Measurements from ENCODE around the gene KCTD10. TPM values are rescaled to one million over a fixed set of nuclear protein-coding genes. Genes with fewer than 3 reads are reported as not detected.

KCTD10 gene
- polyA plus RNA-seq, 3 donors: 18.1 to 21.0 (median 20.0) TPM

DNA sequence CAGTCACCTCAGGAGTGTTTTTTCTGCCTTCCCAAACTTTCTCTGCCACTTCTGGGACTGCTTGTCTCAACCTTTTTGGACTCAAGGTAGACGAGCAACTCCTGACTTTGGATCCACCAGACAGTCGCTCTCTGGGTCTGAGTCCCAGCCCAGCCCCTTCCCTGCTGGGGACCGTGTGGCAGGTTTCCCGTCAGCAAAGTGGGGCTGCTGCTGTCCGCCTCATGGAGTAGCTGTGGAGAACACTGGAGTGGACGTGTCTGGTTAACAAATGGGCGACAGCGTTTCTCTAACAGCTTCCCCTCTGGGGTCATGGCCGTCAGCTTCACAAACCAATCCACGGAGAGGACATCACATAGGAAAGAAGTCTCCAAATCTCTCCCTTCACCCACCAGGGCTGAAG is 54.8 kb downstream of the KCTD10 start:
- Histone ChIP-seq H3K9ac (ENCODE audit: insufficient read depth, low read length, poor library complexity, severe bottlenecking) (no peak overlapping the region), H3K4me1 (ENCODE audit: control insufficient read depth in 1 of 2, insufficient read depth in 2 of 2, low read length in 2 of 2) (no peaks in the 10 kb centered on the region), H3K36me3 (replicated peaks in 1 of 2; ENCODE audit: control insufficient read depth in 1 of 2, insufficient read depth in 2 of 2, low read length in 2 of 2) (no peaks in the 10 kb centered on the region), H4K20me1 (ENCODE audit: insufficient read depth, low read length) (no peaks in the 10 kb centered on the region), H3K4me3 (replicated peaks in 1 of 3; ENCODE audit: low read depth in 2 of 3, low read length in 3 of 3) (no peak overlapping the region), H3K27me3 (ENCODE audit: control insufficient read depth in 2 of 2, insufficient read depth in 2 of 2, low read length in 2 of 2) (no peaks in the 10 kb centered on the region), H3K4me2 (replicated peaks; ENCODE audit: extremely low read depth, low read length, poor library complexity, severe bottlenecking) (no peak overlapping the region), H3K9me3 (replicated peaks in 1 of 2; ENCODE audit: control insufficient read depth in 1 of 2, insufficient read depth in 1 of 2, low read length in 2 of 2) (peaks cover 0 to 7% of the 10 kb centered on the region in 2 donors), H2AFZ (ENCODE audit: insufficient read depth, low read depth, low read length, poor library complexity, severe bottlenecking) (no peak overlapping the region), H3K79me2 (ENCODE audit: insufficient read depth, low read length) (no peaks in the 10 kb centered on the region), H3K27ac (ENCODE audit: low read depth in 1 of 2, low read length in 2 of 2) (no peak overlapping the region)
- peak overlapping the region in 1 of 2 donors; percentile 17 for H3K4me3 Mint-ChIP-seq
- intact Hi-C loops (cut with micrococcal nuclease): no loop called here
- no peak for DNase-seq
- no peaks in the 10 kb centered on the region for H3K4me1 Mint-ChIP-seq
- H3K27me3 Mint-ChIP-seq (ENCODE audit: low read depth in 3 of 3): peaks cover 3 to 14% (median 7%) of the 10 kb centered on the region in 3 donors
- H3K36me3 Mint-ChIP-seq: no peaks in the 10 kb centered on the region
- H3K9me3 Mint-ChIP-seq: peaks cover 0 to 8% (median 6%) of the 10 kb centered on the region in 7 donors
- WGBS (ENCODE audit: insufficient coverage): 54% methylated on average over 7 of the region's 10 CpGs
- no peak overlapping the region for H3K27ac Mint-ChIP-seq
- TF ChIP-seq, protein P1, sequence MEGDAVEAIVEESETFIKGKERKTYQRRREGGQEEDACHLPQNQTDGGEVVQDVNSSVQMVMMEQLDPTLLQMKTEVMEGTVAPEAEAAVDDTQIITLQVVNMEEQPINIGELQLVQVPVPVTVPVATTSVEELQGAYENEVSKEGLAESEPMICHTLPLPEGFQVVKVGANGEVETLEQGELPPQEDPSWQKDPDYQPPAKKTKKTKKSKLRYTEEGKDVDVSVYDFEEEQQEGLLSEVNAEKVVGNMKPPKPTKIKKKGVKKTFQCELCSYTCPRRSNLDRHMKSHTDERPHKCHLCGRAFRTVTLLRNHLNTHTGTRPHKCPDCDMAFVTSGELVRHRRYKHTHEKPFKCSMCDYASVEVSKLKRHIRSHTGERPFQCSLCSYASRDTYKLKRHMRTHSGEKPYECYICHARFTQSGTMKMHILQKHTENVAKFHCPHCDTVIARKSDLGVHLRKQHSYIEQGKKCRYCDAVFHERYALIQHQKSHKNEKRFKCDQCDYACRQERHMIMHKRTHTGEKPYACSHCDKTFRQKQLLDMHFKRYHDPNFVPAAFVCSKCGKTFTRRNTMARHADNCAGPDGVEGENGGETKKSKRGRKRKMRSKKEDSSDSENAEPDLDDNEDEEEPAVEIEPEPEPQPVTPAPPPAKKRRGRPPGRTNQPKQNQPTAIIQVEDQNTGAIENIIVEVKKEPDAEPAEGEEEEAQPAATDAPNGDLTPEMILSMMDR (IDR thresholded peaks at IDR 0.05): no peak

- Mint-ChIP-seq H3K4me3 (no peak overlapping the region), H3K27ac (no peak overlapping the region)
Measured at GRCh38 chr12:109421355-109422087, 55.6 kb downstream of the KCTD10 start.

More at GRCh38 chr12:109421355-109422087, 55.6 kb downstream of the KCTD10 start:
- Histone ChIP-seq H2AFZ (ENCODE audit: insufficient read depth, low read depth, low read length, poor library complexity, severe bottlenecking) (no peak overlapping the region), H3K4me1 (ENCODE audit: control insufficient read depth in 1 of 2, insufficient read depth in 2 of 2, low read length in 2 of 2) (no peaks in the 10 kb centered on the region), H4K20me1 (ENCODE audit: insufficient read depth, low read length) (no peaks in the 10 kb centered on the region), H3K36me3 (replicated peaks in 1 of 2; ENCODE audit: control insufficient read depth in 1 of 2, insufficient read depth in 2 of 2, low read length in 2 of 2) (no peaks in the 10 kb centered on the region), H3K4me2 (replicated peaks; ENCODE audit: extremely low read depth, low read length, poor library complexity, severe bottlenecking) (no peak overlapping the region), H3K79me2 (ENCODE audit: insufficient read depth, low read length) (no peaks in the 10 kb centered on the region), H3K27me3 (ENCODE audit: control insufficient read depth in 2 of 2, insufficient read depth in 2 of 2, low read length in 2 of 2) (no peaks in the 10 kb centered on the region), H3K9ac (ENCODE audit: insufficient read depth, low read length, poor library complexity, severe bottlenecking) (no peak overlapping the region), H3K27ac (ENCODE audit: low read depth in 1 of 2, low read length in 2 of 2) (no peak overlapping the region), H3K9me3 (replicated peaks in 1 of 2; ENCODE audit: control insufficient read depth in 1 of 2, insufficient read depth in 1 of 2, low read length in 2 of 2) (peaks cover 0 to 7% of the 10 kb centered on the region in 2 donors), H3K4me3 (replicated peaks in 1 of 3; ENCODE audit: low read depth in 2 of 3, low read length in 3 of 3) (no peak overlapping the region)
- Mint-ChIP-seq H3K36me3 (no peaks in the 10 kb centered on the region), H3K27me3 (ENCODE audit: low read depth in 3 of 3) (peaks cover 2 to 14% (median 7%) of the 10 kb centered on the region in 3 donors), H3K4me1 (no peaks in the 10 kb centered on the region), H3K9me3 (peaks cover 0 to 8% (median 6%) of the 10 kb centered on the region in 7 donors)
- intact Hi-C loops (cut with micrococcal nuclease): no loop called here
- TF ChIP-seq, protein P1 (IDR thresholded peaks at IDR 0.05): no peak
- WGBS (ENCODE audit: insufficient coverage): 80% methylated on average over 3 of the region's 8 CpGs
- no peak for DNase-seq
